ENCODE measurements around the gene ADAMTS2.
"Not testable (repeated sequence)": the region's sequence is repeated elsewhere in the genome, so short reads cannot be mapped to it uniquely, and the experiment has no call there.

The ADAMTS2 gene

GRCh38 chr5:179112469-179113142 lies 232.7 kb downstream of the ADAMTS2 start:
- FAIRE-seq (no peak), DNase-seq (ENCODE audit: insufficient read length, low spot score) (no peak)
- TF ChIP-seq POLR2A (IDR thresholded peaks at IDR 0.05; ENCODE audit: low read depth, low read length) (no peak), SPI1 (IDR thresholded peaks at IDR 0.05; ENCODE audit: low read depth, low read length) (no peak), POU2F2 (IDR thresholded peaks at IDR 0.05; ENCODE audit: low read depth, low read length) (no peak), TAF1 (IDR thresholded peaks at IDR 0.05; ENCODE audit: low read depth, low read length) (no peak), POLR2AphosphoS5 (IDR thresholded peaks at IDR 0.05; ENCODE audit: low read depth, low read length) (no peak)

GRCh38 chr5:179111267-179112207 lies 233.7 kb downstream of the ADAMTS2 start:
- DNase-seq (ENCODE audit: insufficient read length, low spot score): no peak
- FAIRE-seq: no peak
- TF ChIP-seq PAX5 (IDR thresholded peaks at IDR 0.05; ENCODE audit: insufficient read depth, low read length, severe bottlenecking) (no peak), POU2F2 (IDR thresholded peaks at IDR 0.05; ENCODE audit: low read depth, low read length) (no peak), SPI1 (IDR thresholded peaks at IDR 0.05; ENCODE audit: low read depth, low read length) (no peak), POLR2A (IDR thresholded peaks at IDR 0.05; ENCODE audit: low read depth, low read length) (no peak), TAF1 (IDR thresholded peaks at IDR 0.05; ENCODE audit: low read depth, low read length) (no peak), POLR2AphosphoS5 (IDR thresholded peaks at IDR 0.05; ENCODE audit: low read depth, low read length) (no peak)

GRCh38 chr5:179110528-179110927 lies 234.7 kb downstream of the ADAMTS2 start:
- TF ChIP-seq SPI1 (IDR thresholded peaks at IDR 0.05; ENCODE audit: low read depth, low read length) (no peak), TAF1 (IDR thresholded peaks at IDR 0.05; ENCODE audit: low read depth, low read length) (no peak), POLR2A (IDR thresholded peaks at IDR 0.05; ENCODE audit: low read depth, low read length) (no peak), POLR2AphosphoS5 (IDR thresholded peaks at IDR 0.05; ENCODE audit: low read depth, low read length) (no peak), PAX5 (IDR thresholded peaks at IDR 0.05; ENCODE audit: insufficient read depth, low read length, severe bottlenecking) (no peak), POU2F2 (IDR thresholded peaks at IDR 0.05; ENCODE audit: low read depth, low read length) (no peak)
- no peak for FAIRE-seq
- no peak for DNase-seq (ENCODE audit: insufficient read length, low spot score)

GRCh38 chr5:179101282-179101681 lies 244.0 kb downstream of the ADAMTS2 start:
- not testable (repeated sequence) for DNase-seq (ENCODE audit: insufficient read length, low spot score); FAIRE-seq

- TF ChIP-seq POU2F2 (IDR thresholded peaks at IDR 0.05; ENCODE audit: low read depth, low read length) (no peak), PAX5 (IDR thresholded peaks at IDR 0.05; ENCODE audit: insufficient read depth, low read length, severe bottlenecking) (no peak), TAF1 (IDR thresholded peaks at IDR 0.05; ENCODE audit: low read depth, low read length) (no peak), POLR2A (IDR thresholded peaks at IDR 0.05; ENCODE audit: low read depth, low read length) (no peak), POLR2AphosphoS5 (IDR thresholded peaks at IDR 0.05; ENCODE audit: low read depth, low read length) (no peak), SPI1 (IDR thresholded peaks at IDR 0.05; ENCODE audit: low read depth, low read length) (no peak)
- FAIRE-seq (no peak), DNase-seq (ENCODE audit: insufficient read length, low spot score) (no peak)
These were observed 255.8 kb downstream of the ADAMTS2 start for GRCh38 chr5:179089502-179089901.

GRCh38 chr5:179080724-179081123 lies 264.5 kb downstream of the ADAMTS2 start:
- no peak for FAIRE-seq
- no peak for DNase-seq (ENCODE audit: insufficient read length, low spot score)
- TF ChIP-seq SPI1 (IDR thresholded peaks at IDR 0.05; ENCODE audit: low read depth, low read length): no peak
- TF ChIP-seq POLR2AphosphoS5 (IDR thresholded peaks at IDR 0.05; ENCODE audit: low read depth, low read length): no peak
- TF ChIP-seq TAF1 (IDR thresholded peaks at IDR 0.05; ENCODE audit: low read depth, low read length): no peak
- TF ChIP-seq PAX5 (IDR thresholded peaks at IDR 0.05; ENCODE audit: insufficient read depth, low read length, severe bottlenecking): no peak
- TF ChIP-seq POLR2A (IDR thresholded peaks at IDR 0.05; ENCODE audit: low read depth, low read length): no peak
- no peak for TF ChIP-seq POU2F2 (IDR thresholded peaks at IDR 0.05; ENCODE audit: low read depth, low read length)

- FAIRE-seq (no peak), DNase-seq (ENCODE audit: insufficient read length, low spot score) (no peak)
- no peak for TF ChIP-seq POU2F2 (IDR thresholded peaks at IDR 0.05; ENCODE audit: low read depth, low read length)
- TF ChIP-seq POLR2AphosphoS5 (IDR thresholded peaks at IDR 0.05; ENCODE audit: low read depth, low read length): no peak
- TF ChIP-seq SPI1 (IDR thresholded peaks at IDR 0.05; ENCODE audit: low read depth, low read length): no peak
- TF ChIP-seq POLR2A (IDR thresholded peaks at IDR 0.05; ENCODE audit: low read depth, low read length): no peak
- no peak for TF ChIP-seq PAX5 (IDR thresholded peaks at IDR 0.05; ENCODE audit: insufficient read depth, low read length, severe bottlenecking)
- TF ChIP-seq TAF1 (IDR thresholded peaks at IDR 0.05; ENCODE audit: low read depth, low read length): no peak
These were observed 265.9 kb downstream of the ADAMTS2 start for GRCh38 chr5:179079165-179079987.

- no peak for FAIRE-seq
- no peak for DNase-seq (ENCODE audit: insufficient read length, low spot score)
- TF ChIP-seq TAF1 (IDR thresholded peaks at IDR 0.05; ENCODE audit: low read depth, low read length) (no peak), POLR2A (IDR thresholded peaks at IDR 0.05; ENCODE audit: low read depth, low read length) (no peak), POLR2AphosphoS5 (IDR thresholded peaks at IDR 0.05; ENCODE audit: low read depth, low read length) (no peak), SPI1 (IDR thresholded peaks at IDR 0.05; ENCODE audit: low read depth, low read length) (no peak), POU2F2 (IDR thresholded peaks at IDR 0.05; ENCODE audit: low read depth, low read length) (no peak), PAX5 (IDR thresholded peaks at IDR 0.05; ENCODE audit: insufficient read depth, low read length, severe bottlenecking) (no peak)
These were observed 279.6 kb downstream of the ADAMTS2 start for GRCh38 chr5:179065703-179066102.

- DNase-seq (ENCODE audit: insufficient read length, low spot score) (no peak), FAIRE-seq (no peak)
- TF ChIP-seq POU2F2 (IDR thresholded peaks at IDR 0.05; ENCODE audit: low read depth, low read length): no peak
- no peak for TF ChIP-seq TAF1 (IDR thresholded peaks at IDR 0.05; ENCODE audit: low read depth, low read length)
- no peak for TF ChIP-seq POLR2A (IDR thresholded peaks at IDR 0.05; ENCODE audit: low read depth, low read length)
- TF ChIP-seq POLR2AphosphoS5 (IDR thresholded peaks at IDR 0.05; ENCODE audit: low read depth, low read length): no peak
- no peak for TF ChIP-seq SPI1 (IDR thresholded peaks at IDR 0.05; ENCODE audit: low read depth, low read length)
- no peak for TF ChIP-seq PAX5 (IDR thresholded peaks at IDR 0.05; ENCODE audit: insufficient read depth, low read length, severe bottlenecking)
These were observed 284.2 kb downstream of the ADAMTS2 start for GRCh38 chr5:179061025-179061424.

All from GM12891 (cell line).